CD14-positive monocyte (primary cell): ENCODE data around the gene NUDT17. TPM values are rescaled to one million over a fixed set of nuclear protein-coding genes. Genes with fewer than 3 reads are reported as not detected.

Source experiments
- DNase-seq, 3 donors: peaks; one replicate each; pipeline ENCODE4 v3.0.0-alpha.2; 2011 to 2022
- H2AFZ ChIP-seq: 2 replicates; pipeline ENCODE4 v1.6.0; 2012; ENCODE audit warnings: mild to moderate bottlenecking, low read depth, low read length, inconsistent platforms; ENCODE audit not compliant: insufficient read depth, poor library complexity, severe bottlenecking
- H3K27ac ChIP-seq, 2 donors: 1 replicate in 1 of 2; 2 replicates in 1 of 2; pipeline ENCODE4 v1.5.1; 2012 to 2013; ENCODE audit warnings: low read length in 2 of 2, control low read depth in 1 of 2, inconsistent platforms in 1 of 2, low read depth in 1 of 2, mild to moderate bottlenecking in 1 of 2
- H3K27me3 ChIP-seq, 2 donors: one replicate each; pipeline versions ENCODE4 v1.6.0 to v1.6.1; 2011 to 2013; ENCODE audit warnings: low read length in 2 of 2; ENCODE audit not compliant: control insufficient read depth in 2 of 2, insufficient read depth in 2 of 2
- H3K36me3 ChIP-seq, 2 donors: replicated peaks in 1 of 2; 1 replicate in 1 of 2; 2 replicates in 1 of 2; pipeline versions ENCODE4 v1.5.1 to v1.6.1; 2012 to 2013; ENCODE audit warnings: low read length in 2 of 2, control low read depth in 1 of 2, inconsistent platforms in 1 of 2, mild to moderate bottlenecking in 1 of 2; ENCODE audit not compliant: insufficient read depth in 2 of 2, control insufficient read depth in 1 of 2
- H3K4me1 ChIP-seq, 2 donors: 1 replicate in 1 of 2; 2 replicates in 1 of 2; pipeline versions ENCODE4 v1.5.1 to v1.6.1; 2012 to 2013; ENCODE audit warnings: low read length in 2 of 2, control low read depth in 1 of 2, inconsistent platforms in 1 of 2, mild to moderate bottlenecking in 1 of 2, moderate library complexity in 1 of 2; ENCODE audit not compliant: insufficient read depth in 2 of 2, control insufficient read depth in 1 of 2
- H3K4me2 ChIP-seq: replicated peaks from 2 replicates; pipeline ENCODE3; 2012; ENCODE audit warnings: low read length, moderate library complexity, mild to moderate bottlenecking; ENCODE audit not compliant: poor library complexity, severe bottlenecking; ENCODE audit errors: extremely low read depth
- H3K4me3 ChIP-seq, 3 experiments: fragments of 200-600 bp in 1 of 3; sonication (generic) in 1 of 3; replicated peaks in 1 of 3; 1 replicate in 2 of 3; 2 replicates in 1 of 3; pipeline ENCODE4 v1.5.1; 2011 to 2013; ENCODE audit warnings: low read length in 3 of 3, mild to moderate bottlenecking in 3 of 3, control low read depth in 2 of 3, low read depth in 2 of 3, inconsistent platforms in 1 of 3, moderate library complexity in 1 of 3
- H3K79me2 ChIP-seq: 2 replicates; pipeline ENCODE4 v1.6.0; 2012; ENCODE audit warnings: mild to moderate bottlenecking, control low read depth, inconsistent platforms, low read length, moderate library complexity; ENCODE audit not compliant: insufficient read depth
- H3K9ac ChIP-seq: 2 replicates; pipeline ENCODE4 v1.6.0; 2017; ENCODE audit warnings: low read length, mild to moderate bottlenecking; ENCODE audit not compliant: insufficient read depth, poor library complexity, severe bottlenecking
- H3K9me3 ChIP-seq, 2 donors: replicated peaks in 1 of 2; 1 replicate in 1 of 2; 2 replicates in 1 of 2; pipeline versions ENCODE4 v1.5.1 to v1.6.1; 2012 to 2013; ENCODE audit warnings: low read length in 2 of 2, control low read depth in 1 of 2; ENCODE audit not compliant: control insufficient read depth in 1 of 2, insufficient read depth in 1 of 2
- H4K20me1 ChIP-seq: 2 replicates; pipeline ENCODE4 v1.6.0; 2012; ENCODE audit warnings: mild to moderate bottlenecking, low read length, control low read depth, moderate library complexity; ENCODE audit not compliant: insufficient read depth
- H3K27ac Mint-ChIP-seq, 7 donors: one replicate each; pipeline ENCODE4 v1.8.0; 2020; ENCODE audit warnings: mild to moderate bottlenecking in 7 of 7, mixed read lengths in 7 of 7, moderate library complexity in 6 of 7, inconsistent platforms in 2 of 7
- H3K27me3 Mint-ChIP-seq, 3 donors: one replicate each; pipeline ENCODE4 v1.8.0; 2021 to 2022; ENCODE audit warnings: low read depth in 3 of 3, mild to moderate bottlenecking in 3 of 3, mixed read lengths in 3 of 3, moderate library complexity in 3 of 3, inconsistent platforms in 1 of 3
- H3K36me3 Mint-ChIP-seq, 2 donors: one replicate each; pipeline ENCODE4 v1.8.0; 2020; ENCODE audit warnings: mixed read lengths in 2 of 2, inconsistent platforms in 1 of 2, mild to moderate bottlenecking in 1 of 2
- H3K4me1 Mint-ChIP-seq: one replicate; pipeline ENCODE4 v1.8.0; 2020; ENCODE audit warnings: mild to moderate bottlenecking, mixed read lengths
- H3K4me3 Mint-ChIP-seq, 2 donors: one replicate each; pipeline ENCODE4 v1.8.0; 2020; ENCODE audit warnings: mild to moderate bottlenecking in 2 of 2, mixed read lengths in 2 of 2, moderate library complexity in 1 of 2
- H3K9me3 Mint-ChIP-seq, 7 donors: one replicate each; pipeline ENCODE4 v1.8.0; 2020 to 2022; ENCODE audit warnings: mixed read lengths in 7 of 7, mild to moderate bottlenecking in 6 of 7, moderate library complexity in 6 of 7, inconsistent platforms in 2 of 7
- WGBS: methylation state at CpG from one replicate; pipeline ENCODE4 v1.1.5; 2013; ENCODE audit warnings: missing lambda C conversion rate; ENCODE audit not compliant: insufficient coverage; 5-methylcytosine and 5-hydroxymethylcytosine counted together
- intact Hi-C, 2 donors: fragments of 100-400 bp; cut with micrococcal nuclease; formaldehyde crosslinking; loops; one replicate each; pipeline versions ENCODE4 v1.15.0 to v1.15.1; 2023
- polyA plus RNA-seq, 3 donors: library from polyadenylated mRNA; depleted of rRNA in 1 of 3; unstranded in 2 of 3; stranded (reverse) in 1 of 3; fragments of 300-500 nt in 2 of 3; fragments of >200 nt in 1 of 3; fragmentation: Illumina TruSeq in 2 of 3; gene quantifications; 1 replicate in 2 of 3; 2 replicates in 1 of 3; pipeline ENCODE4 v1.2.3, GENCODE V29; 2012 to 2021
- TF ChIP-seq, protein P1 (sequence below): fragments of 200-600 bp; IDR thresholded peaks from one replicate; pipeline ENCODE4 v1.8.0; 2022; ENCODE audit warnings: antibody characterized with exemption, mild to moderate bottlenecking

Gene NUDT17
- polyA plus RNA-seq, 3 donors, result 2.1 to 6.4 (median 3.1) TPM

- TF ChIP-seq, protein P1, sequence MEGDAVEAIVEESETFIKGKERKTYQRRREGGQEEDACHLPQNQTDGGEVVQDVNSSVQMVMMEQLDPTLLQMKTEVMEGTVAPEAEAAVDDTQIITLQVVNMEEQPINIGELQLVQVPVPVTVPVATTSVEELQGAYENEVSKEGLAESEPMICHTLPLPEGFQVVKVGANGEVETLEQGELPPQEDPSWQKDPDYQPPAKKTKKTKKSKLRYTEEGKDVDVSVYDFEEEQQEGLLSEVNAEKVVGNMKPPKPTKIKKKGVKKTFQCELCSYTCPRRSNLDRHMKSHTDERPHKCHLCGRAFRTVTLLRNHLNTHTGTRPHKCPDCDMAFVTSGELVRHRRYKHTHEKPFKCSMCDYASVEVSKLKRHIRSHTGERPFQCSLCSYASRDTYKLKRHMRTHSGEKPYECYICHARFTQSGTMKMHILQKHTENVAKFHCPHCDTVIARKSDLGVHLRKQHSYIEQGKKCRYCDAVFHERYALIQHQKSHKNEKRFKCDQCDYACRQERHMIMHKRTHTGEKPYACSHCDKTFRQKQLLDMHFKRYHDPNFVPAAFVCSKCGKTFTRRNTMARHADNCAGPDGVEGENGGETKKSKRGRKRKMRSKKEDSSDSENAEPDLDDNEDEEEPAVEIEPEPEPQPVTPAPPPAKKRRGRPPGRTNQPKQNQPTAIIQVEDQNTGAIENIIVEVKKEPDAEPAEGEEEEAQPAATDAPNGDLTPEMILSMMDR, result no peak
- intact Hi-C loops, result loop anchor here in 1 of 2 donors (5.0 kb wide), 1 partner anchor 59 kb away; the partner anchor contains the start of gene PEX11B
Observed at GRCh38 chr1:145858238-145858900, 12.9 kb downstream of the NUDT17 start.

DNA sequence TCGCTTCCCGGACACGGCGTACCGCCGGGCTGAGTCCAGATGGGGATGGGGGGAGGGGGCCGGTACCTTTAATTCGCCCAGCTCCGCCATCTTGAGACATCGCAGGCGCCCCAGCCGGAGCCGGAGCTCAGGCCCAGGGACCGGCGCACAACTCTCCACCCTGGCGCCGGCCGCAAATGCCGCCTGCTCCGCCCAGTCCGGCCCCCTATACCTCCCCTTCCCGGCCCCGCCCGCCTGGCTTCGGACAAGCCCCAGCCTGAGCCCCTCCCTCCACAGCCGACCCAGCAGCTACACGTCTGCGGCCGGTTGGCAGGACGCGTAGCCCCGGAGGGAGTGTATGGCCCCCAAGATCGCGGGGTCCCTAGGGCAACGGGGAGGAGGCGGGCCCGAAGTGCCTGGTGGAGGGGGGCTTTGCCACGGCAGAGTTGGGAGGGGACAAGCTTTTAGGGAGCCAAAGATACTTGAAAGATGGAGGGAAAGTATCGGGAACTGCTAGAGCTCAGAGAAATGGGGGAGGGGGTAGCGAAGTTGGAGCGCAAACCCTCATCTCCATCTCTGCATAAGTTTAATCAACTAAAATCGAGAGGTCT lies 13.6 kb downstream of the NUDT17 start, which contains the start of gene PIAS3:
Gene PIAS3 (minus strand): TSS at position 181 of the 590 bp plus-strand sequence. CDS start 91 bp downstream, at position 90.
- intact Hi-C loops, result loop anchor here in 1 of 2 donors (5.0 kb wide), 1 partner anchor 58 kb away; the partner anchor contains the start of gene PEX11B

More at GRCh38 chr1:145858238-145858900, 12.9 kb downstream of the NUDT17 start:
- Histone ChIP-seq H3K79me2 (peaks cover 7% of the 10 kb centered on the region), H3K9ac (peak overlapping the region; percentile 77), H3K27me3 (no peaks in the 10 kb centered on the region), H4K20me1 (no peaks in the 10 kb centered on the region), H3K4me2 (peak overlapping the region; percentile 97), H3K4me3 (peak overlapping the region; percentile 94 to 99 (median 99)), H2AFZ (peak overlapping the region; percentile 95), H3K4me1 (peaks cover 13 to 18% of the 10 kb centered on the region in 2 donors), H3K27ac (peak overlapping the region; percentile 70 to 85), H3K9me3 (no peaks in the 10 kb centered on the region), H3K36me3 (peaks cover 23 to 38% of the 10 kb centered on the region in 2 donors)
- peak overlapping the region; percentile 97 to 98 for H3K4me3 Mint-ChIP-seq
- WGBS, result under 1% methylated on average over 17 of the region's 35 CpGs
- H3K27ac Mint-ChIP-seq, result peak overlapping the region in 5 of 7 donors; percentile 17 to 93 (median 86)
- H3K4me1 Mint-ChIP-seq, result peaks cover 14% of the 10 kb centered on the region
- DNase-seq, result peak in 1 of 3 donors; percentile 14
- peaks cover 0 to 1% (median 0%) of the 10 kb centered on the region in 7 donors for H3K9me3 Mint-ChIP-seq
- H3K27me3 Mint-ChIP-seq, result peaks cover 0 to 2% (median 0%) of the 10 kb centered on the region in 3 donors
- peaks cover 33 to 39% of the 10 kb centered on the region in 2 donors for H3K36me3 Mint-ChIP-seq

More for the DNA sequence above, 13.6 kb downstream of the NUDT17 start, which contains the start of gene PIAS3:
- Mint-ChIP-seq H3K27me3 (peaks cover 0 to 4% (median 2%) of the 10 kb centered on the region in 3 donors), H3K27ac (peak within 1 kb of the TSS; percentile 87 to 95 (median 93)), H3K9me3 (peaks cover 0 to 1% (median 0%) of the 10 kb centered on the region in 7 donors), H3K4me1 (peaks cover 14% of the 10 kb centered on the region), H3K36me3 (peaks cover 28 to 32% of the 10 kb centered on the region in 2 donors), H3K4me3 (peak within 1 kb of the TSS; percentile 97 to 98)
- H3K9me3 ChIP-seq, result no peaks in the 10 kb centered on the region
- DNase-seq, result peak; percentile 79 to 84 (median 80)
- H3K4me3 ChIP-seq, result peak within 1 kb of the TSS; percentile 94 to 99 (median 99)
- H3K36me3 ChIP-seq, result peaks cover 18 to 32% of the 10 kb centered on the region in 2 donors
- WGBS, result under 1% methylated on average over 37 of the region's 42 CpGs
- peaks cover 7% of the 10 kb centered on the region for H3K79me2 ChIP-seq
- H2AFZ ChIP-seq, result peak within 1 kb of the TSS; percentile 95
- H3K27ac ChIP-seq, result peak within 1 kb of the TSS; percentile 70 to 85
- TF ChIP-seq, protein P1, result no peak
- H4K20me1 ChIP-seq, result no peaks in the 10 kb centered on the region
- H3K9ac ChIP-seq, result peak within 1 kb of the TSS; percentile 77
- peaks cover 13 to 18% of the 10 kb centered on the region in 2 donors for H3K4me1 ChIP-seq
- H3K27me3 ChIP-seq, result no peaks in the 10 kb centered on the region
- H3K4me2 ChIP-seq, result peak within 1 kb of the TSS; percentile 97
